ENCODE measurements around the gene ABHD16A. TPM values are rescaled to one million over a fixed set of nuclear protein-coding genes. Genes with fewer than 3 reads are reported as not detected.
A peak's percentile ranks its signal among the peaks of the same experiment; 100 is the strongest.

The ABHD16A gene
- total and polyA plus RNA-seq, 3 experiments from 2014 or later, result 37.0 to 45.5 (median 41.0) TPM

DNA sequence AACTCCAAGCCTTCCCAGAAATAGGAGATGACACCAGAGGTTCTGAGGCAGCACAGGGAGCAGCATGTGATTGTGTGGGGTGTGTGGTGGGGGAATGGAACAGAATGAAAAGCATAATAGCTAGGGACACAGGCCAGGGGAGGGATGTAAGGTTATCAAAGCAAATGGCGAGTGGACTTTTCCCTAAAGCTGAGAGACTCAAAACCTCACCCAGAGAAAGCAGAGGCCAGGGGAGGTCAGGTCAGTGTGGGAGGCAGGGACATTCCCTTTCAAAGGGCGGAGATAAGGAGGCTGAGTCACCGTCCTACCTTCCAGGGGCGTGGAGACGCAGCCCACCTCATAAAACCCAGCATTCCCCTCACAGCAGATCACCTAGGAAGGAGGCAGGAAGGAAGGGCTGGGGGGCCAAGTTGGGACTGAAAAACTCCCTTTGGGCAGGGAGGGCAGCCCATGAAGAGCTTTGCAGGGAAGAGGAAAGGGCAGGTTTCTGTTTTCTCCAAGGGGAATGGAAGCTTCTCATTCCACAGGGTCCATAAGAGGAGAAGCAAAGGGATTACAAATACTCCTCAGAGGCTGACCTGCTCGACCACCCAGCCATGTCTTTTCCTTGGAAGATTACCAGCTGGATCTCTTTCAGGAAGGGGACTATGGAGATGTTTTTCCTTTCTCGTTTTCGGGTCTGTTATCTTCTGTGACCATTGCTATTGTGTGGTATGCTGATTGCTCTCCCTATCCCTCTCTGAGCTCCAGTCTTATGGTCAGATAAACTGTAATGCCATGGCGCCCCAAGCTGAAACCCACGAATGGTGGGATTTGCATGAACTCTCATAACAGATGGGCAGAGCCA, 12.7 kb downstream of the ABHD16A start:
- no peaks in the 10 kb centered on the region for H3K4me1 Mint-ChIP-seq
- peaks cover 9% of the 10 kb centered on the region for H3K4me1 ChIP-seq (ENCODE audit: insufficient read depth, low read length)
- no peaks in the 10 kb centered on the region for H3K27me3 ChIP-seq (ENCODE audit: insufficient read depth, low read length, poor library complexity, severe bottlenecking)
- peak overlapping the region; percentile 68 for H3K27ac ChIP-seq (ENCODE audit: low read depth, low read length)
- no peak for DNase-seq
- H3K36me3 ChIP-seq (ENCODE audit: insufficient read depth, low read length), result peaks cover 72% of the 10 kb centered on the region
- ChIA-PET POLR2A (no interaction called here), CTCF (interaction anchor here (1.4 kb wide), 2 partner anchors 38 to 148 kb away, joined by 3 to 4 read pairs; partner anchors contain the start of gene DDAH2)
- H3K36me3 Mint-ChIP-seq, result peaks cover 0 to 93% (median 12%) of the 10 kb centered on the region in 3 donors
- no peak overlapping the region for H3K4me3 Mint-ChIP-seq
- H3K9me3 ChIP-seq (ENCODE audit: low read length), result no peaks in the 10 kb centered on the region
- no peaks in the 10 kb centered on the region for H3K9me3 Mint-ChIP-seq
- no peaks in the 10 kb centered on the region for H3K27me3 Mint-ChIP-seq
- no peak overlapping the region for H3K4me3 ChIP-seq (ENCODE audit: low read length)
- H3K27ac Mint-ChIP-seq, result peak overlapping the region in 7 of 8 donors; percentile 14 to 80 (median 54)

DNA sequence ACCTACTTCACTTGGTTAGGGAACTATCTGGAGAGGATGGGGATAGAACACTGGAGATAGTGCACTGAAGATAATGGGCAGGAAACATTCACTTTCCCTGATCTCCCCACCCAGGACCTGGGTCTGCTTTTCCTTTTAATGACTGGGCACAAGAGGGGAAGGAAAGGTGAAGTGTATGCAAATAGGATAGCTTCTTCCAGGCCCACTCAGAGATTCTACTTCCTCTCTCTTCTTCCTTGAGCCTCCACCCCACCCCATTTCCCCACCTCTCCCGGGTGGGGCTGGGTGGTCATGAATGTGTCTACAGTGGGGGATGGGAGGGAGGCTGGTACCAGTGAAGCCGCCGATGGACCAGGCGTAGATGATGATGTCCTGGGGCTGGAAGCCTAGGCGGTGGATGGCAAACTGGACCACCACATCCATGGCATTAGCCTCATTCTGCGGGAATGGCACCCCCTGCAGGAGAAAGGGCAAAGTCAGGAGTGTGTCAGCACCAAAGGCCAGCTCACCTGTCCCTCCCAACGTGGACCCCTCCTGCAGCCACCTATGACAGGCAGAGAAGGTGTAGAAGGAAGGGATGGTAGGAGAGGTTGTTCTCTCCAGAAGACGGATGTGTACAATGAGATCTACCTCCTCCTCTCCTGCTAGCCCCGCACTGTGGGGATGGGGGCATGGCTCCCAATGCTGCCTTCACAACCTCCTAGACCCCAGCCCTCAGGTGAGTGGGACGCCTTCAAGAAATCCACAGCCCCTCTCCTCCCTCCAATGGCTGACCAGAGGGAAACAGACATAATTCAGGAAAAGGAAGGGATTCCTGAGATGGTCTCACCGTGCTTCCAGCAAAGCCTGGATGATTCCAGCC, 13.6 kb downstream of the ABHD16A start:
- peaks cover 9% of the 10 kb centered on the region for H3K4me1 ChIP-seq (ENCODE audit: insufficient read depth, low read length)
- no peaks in the 10 kb centered on the region for H3K27me3 Mint-ChIP-seq
- H3K36me3 ChIP-seq (ENCODE audit: insufficient read depth, low read length), result peaks cover 64% of the 10 kb centered on the region
- no peaks in the 10 kb centered on the region for H3K9me3 Mint-ChIP-seq
- peak overlapping the region; percentile 68 for H3K27ac ChIP-seq (ENCODE audit: low read depth, low read length)
- no peak for DNase-seq
- no peaks in the 10 kb centered on the region for H3K9me3 ChIP-seq (ENCODE audit: low read length)
- H3K4me3 ChIP-seq (ENCODE audit: low read length), result no peak overlapping the region
- H3K4me1 Mint-ChIP-seq, result no peaks in the 10 kb centered on the region
- peak overlapping the region in 5 of 8 donors; percentile 27 to 58 (median 50) for H3K27ac Mint-ChIP-seq
- H3K36me3 Mint-ChIP-seq, result peaks cover 0 to 87% (median 12%) of the 10 kb centered on the region in 3 donors
- H3K27me3 ChIP-seq (ENCODE audit: insufficient read depth, low read length, poor library complexity, severe bottlenecking), result no peaks in the 10 kb centered on the region
- ChIA-PET POLR2A (no interaction called here), CTCF (interaction anchor here (1.4 kb wide), 1 partner anchor 149 kb away, joined by 4 read pairs; no protein-coding TSS in a partner anchor)
- no peak overlapping the region for H3K4me3 Mint-ChIP-seq

DNA sequence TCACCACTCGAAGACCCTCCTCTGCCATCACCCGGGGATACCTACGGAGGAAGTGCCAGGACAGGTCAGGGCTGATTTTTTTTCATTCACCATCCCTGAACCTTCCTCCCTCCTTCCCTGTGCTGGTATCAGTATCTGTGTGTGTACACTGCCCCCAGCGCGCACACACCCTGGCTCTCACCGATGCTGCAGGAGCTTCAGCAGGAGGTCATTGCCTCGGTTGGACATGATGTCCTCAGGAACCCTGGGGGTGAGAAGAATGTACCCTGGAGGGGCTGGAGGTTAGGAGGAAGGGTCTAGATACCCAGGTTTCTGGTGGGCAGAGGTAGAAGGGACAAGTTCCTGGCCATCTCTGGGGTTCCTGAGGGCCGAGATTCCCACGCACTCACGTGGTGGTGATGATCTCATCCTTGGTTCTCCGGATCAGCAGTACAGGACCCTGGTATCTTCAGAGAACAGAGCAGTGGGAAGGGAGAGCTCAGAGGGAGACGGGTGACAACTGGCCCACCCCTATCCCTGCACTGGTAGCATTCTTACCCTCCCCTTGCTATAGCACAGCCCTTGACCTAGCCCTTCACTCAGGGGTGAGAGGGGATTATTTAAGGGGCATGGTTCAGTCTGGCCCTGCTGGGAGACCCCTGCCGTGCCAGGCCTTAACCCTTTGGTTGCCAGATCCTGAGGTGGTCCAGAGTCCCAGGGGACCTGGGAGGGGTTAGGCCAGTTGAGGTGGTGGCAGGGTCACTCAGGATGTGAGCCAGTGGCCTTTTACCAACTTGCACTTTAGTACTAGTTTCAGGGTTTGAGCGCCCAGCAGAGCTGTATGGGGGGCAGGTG, 15.0 kb downstream of the ABHD16A start:
- CTCF ChIA-PET, result no interaction called here
- no peaks in the 10 kb centered on the region for H3K27me3 Mint-ChIP-seq
- no peaks in the 10 kb centered on the region for H3K9me3 Mint-ChIP-seq
- Histone ChIP-seq H3K4me1 (ENCODE audit: insufficient read depth, low read length) (peaks cover 9% of the 10 kb centered on the region), H3K27ac (ENCODE audit: low read depth, low read length) (peak overlapping the region; percentile 12), H3K4me3 (ENCODE audit: low read length) (no peak overlapping the region), H3K27me3 (ENCODE audit: insufficient read depth, low read length, poor library complexity, severe bottlenecking) (no peaks in the 10 kb centered on the region), H3K36me3 (ENCODE audit: insufficient read depth, low read length) (peaks cover 52% of the 10 kb centered on the region), H3K9me3 (ENCODE audit: low read length) (no peaks in the 10 kb centered on the region)
- POLR2A ChIA-PET, result no interaction called here
- H3K4me1 Mint-ChIP-seq, result no peaks in the 10 kb centered on the region
- H3K4me3 Mint-ChIP-seq, result no peak overlapping the region
- peaks cover 0 to 78% (median 12%) of the 10 kb centered on the region in 3 donors for H3K36me3 Mint-ChIP-seq
- peak overlapping the region in 2 of 8 donors; percentile 68 to 75 for H3K27ac Mint-ChIP-seq
- no peak for DNase-seq

- peaks cover 47% of the 10 kb centered on the region for H3K36me3 ChIP-seq (ENCODE audit: insufficient read depth, low read length)
- ChIA-PET POLR2A (no interaction called here), CTCF (no interaction called here)
- peaks cover 9% of the 10 kb centered on the region for H3K4me1 ChIP-seq (ENCODE audit: insufficient read depth, low read length)
- no peaks in the 10 kb centered on the region for H3K9me3 Mint-ChIP-seq
- no peak overlapping the region for H3K4me3 ChIP-seq (ENCODE audit: low read length)
- no peak overlapping the region for H3K27ac Mint-ChIP-seq
- no peak overlapping the region for H3K4me3 Mint-ChIP-seq
- no peaks in the 10 kb centered on the region for H3K4me1 Mint-ChIP-seq
- no peaks in the 10 kb centered on the region for H3K27me3 ChIP-seq (ENCODE audit: insufficient read depth, low read length, poor library complexity, severe bottlenecking)
- peak overlapping the region; percentile 16 for H3K27ac ChIP-seq (ENCODE audit: low read depth, low read length)
- H3K9me3 ChIP-seq (ENCODE audit: low read length), result no peaks in the 10 kb centered on the region
- no peaks in the 10 kb centered on the region for H3K27me3 Mint-ChIP-seq
- peaks cover 0 to 72% (median 10%) of the 10 kb centered on the region in 3 donors for H3K36me3 Mint-ChIP-seq
- DNase-seq, result no peak
Observed at GRCh38 chr6:31687321-31687720, 15.8 kb downstream of the ABHD16A start.

- Histone ChIP-seq H3K4me1 (ENCODE audit: insufficient read depth, low read length) (peaks cover 11% of the 10 kb centered on the region), H3K4me3 (ENCODE audit: low read length) (no peak overlapping the region), H3K27ac (ENCODE audit: low read depth, low read length) (peak overlapping the region; percentile 9), H3K27me3 (ENCODE audit: insufficient read depth, low read length, poor library complexity, severe bottlenecking) (no peaks in the 10 kb centered on the region), H3K9me3 (ENCODE audit: low read length) (no peaks in the 10 kb centered on the region), H3K36me3 (ENCODE audit: insufficient read depth, low read length) (peaks cover 41% of the 10 kb centered on the region)
- Mint-ChIP-seq H3K9me3 (no peaks in the 10 kb centered on the region), H3K27me3 (no peaks in the 10 kb centered on the region), H3K4me3 (no peak overlapping the region), H3K36me3 (peaks cover 0 to 64% (median 8%) of the 10 kb centered on the region in 3 donors), H3K4me1 (peaks cover 1 to 6% (median 3%) of the 10 kb centered on the region in 3 donors), H3K27ac (peak overlapping the region in 4 of 8 donors; percentile 24 to 73 (median 54))
- ChIA-PET POLR2A (no interaction called here), CTCF (no interaction called here)
- no peak for DNase-seq
Observed at GRCh38 chr6:31686483-31686882, 16.6 kb downstream of the ABHD16A start.

DNA sequence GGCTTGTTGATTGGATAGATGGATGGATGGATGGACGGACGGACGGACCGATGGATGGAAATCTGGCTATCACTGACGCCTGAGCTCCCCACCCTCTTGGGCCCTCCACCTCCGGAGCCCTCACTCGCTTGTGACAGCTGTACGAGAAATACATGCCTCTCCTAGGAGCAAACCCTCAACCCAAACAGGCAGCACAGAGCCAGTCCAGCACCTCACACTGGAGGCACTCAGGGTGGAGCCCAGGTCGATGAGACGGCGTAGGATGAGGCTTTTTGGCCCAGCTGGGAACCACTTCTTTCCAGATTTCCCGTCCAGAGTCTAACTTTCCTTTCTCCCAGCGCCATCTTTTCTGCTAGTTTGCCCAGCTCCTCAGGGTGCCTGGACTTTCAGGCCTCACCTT, 19.5 kb downstream of the ABHD16A start:
- Mint-ChIP-seq H3K27me3 (no peaks in the 10 kb centered on the region), H3K4me1 (peaks cover 16 to 21% (median 16%) of the 10 kb centered on the region in 3 donors), H3K9me3 (no peaks in the 10 kb centered on the region), H3K4me3 (peak overlapping the region in 2 of 7 donors; percentile 28 to 52), H3K27ac (peak overlapping the region in 4 of 8 donors; percentile 20 to 90 (median 54)), H3K36me3 (peaks cover 0 to 35% (median 8%) of the 10 kb centered on the region in 3 donors)
- H3K9me3 ChIP-seq (ENCODE audit: low read length), result no peaks in the 10 kb centered on the region
- POLR2A ChIA-PET, result interaction anchor here (0.5 kb wide), 1 partner anchor 9 kb away, joined by 3 read pairs; no protein-coding TSS in a partner anchor
- H3K36me3 ChIP-seq (ENCODE audit: insufficient read depth, low read length), result peaks cover 24% of the 10 kb centered on the region
- CTCF ChIA-PET, result interaction anchor here (1.0 to 1.5 kb wide), 4 partner anchors 14 to 180 kb away, joined by 3 to 4 read pairs (median 3); partner anchors contain the start of genes LY6G5B and MPIG6B
- no peak for DNase-seq
- no peaks in the 10 kb centered on the region for H3K27me3 ChIP-seq (ENCODE audit: insufficient read depth, low read length, poor library complexity, severe bottlenecking)
- H3K4me3 ChIP-seq (ENCODE audit: low read length), result no peak overlapping the region
- H3K27ac ChIP-seq (ENCODE audit: low read depth, low read length), result no peak overlapping the region
- peaks cover 10% of the 10 kb centered on the region for H3K4me1 ChIP-seq (ENCODE audit: insufficient read depth, low read length)

DNA sequence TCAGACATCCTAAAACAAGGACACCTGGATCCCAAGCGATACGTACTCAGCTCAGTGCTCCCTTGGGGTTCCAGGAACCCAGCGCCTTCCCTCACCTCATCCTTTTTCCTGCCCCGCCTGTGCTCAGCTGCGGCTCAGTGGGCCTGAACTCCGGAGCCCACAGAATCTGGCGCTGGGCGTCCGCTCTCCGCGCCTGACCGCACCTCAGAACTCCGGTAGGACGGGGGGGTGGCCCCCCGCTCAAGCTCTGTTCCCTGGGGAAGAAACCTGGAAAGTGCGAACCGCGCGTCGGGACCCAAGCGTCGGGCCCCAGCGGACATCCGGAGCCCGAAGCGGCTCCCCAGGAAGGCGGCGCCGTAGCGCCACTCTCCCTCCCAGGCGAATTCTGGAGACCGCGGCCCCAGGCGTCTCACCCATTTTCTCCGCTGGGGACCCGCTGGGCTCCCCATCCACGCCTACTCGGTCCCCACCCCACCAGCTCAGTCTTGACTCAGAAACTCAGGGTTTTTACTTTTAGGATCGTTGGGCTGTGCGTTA, 21.9 kb downstream of the ABHD16A start:
- Histone ChIP-seq H3K36me3 (ENCODE audit: insufficient read depth, low read length) (peaks cover 4% of the 10 kb centered on the region), H3K9me3 (ENCODE audit: low read length) (no peaks in the 10 kb centered on the region), H3K4me1 (ENCODE audit: insufficient read depth, low read length) (peaks cover 10% of the 10 kb centered on the region), H3K4me3 (ENCODE audit: low read length) (peak overlapping the region; percentile 66), H3K27ac (ENCODE audit: low read depth, low read length) (peak overlapping the region; percentile 28), H3K27me3 (ENCODE audit: insufficient read depth, low read length, poor library complexity, severe bottlenecking) (no peaks in the 10 kb centered on the region)
- CTCF ChIA-PET, result interaction anchor here (0.7 to 1.9 kb wide), 7 partner anchors 18 to 366 kb away, joined by 3 to 12 read pairs (median 3); partner anchors contain the start of gene ABHD16A
- Mint-ChIP-seq H3K27ac (peak overlapping the region; percentile 32 to 92 (median 81)), H3K4me3 (peak overlapping the region; percentile 80 to 97 (median 87)), H3K4me1 (peaks cover 16 to 21% (median 16%) of the 10 kb centered on the region in 3 donors), H3K9me3 (no peaks in the 10 kb centered on the region), H3K36me3 (peaks cover 0 to 12% (median 6%) of the 10 kb centered on the region in 3 donors), H3K27me3 (no peaks in the 10 kb centered on the region)
- peak in 4 of 5 donors; percentile 19 to 37 (median 22) for DNase-seq
- POLR2A ChIA-PET, result interaction anchor here (0.8 to 1.2 kb wide), 2 partner anchors 148 to 150 kb away, joined by 3 read pairs; no protein-coding TSS in a partner anchor

All from CD8-positive, alpha-beta memory T cell (primary cell).